Activated CD8-positive, alpha-beta memory T cell treated with anti-CD3 and anti-CD28 coated beads, Interleukin-2, amount 50 U/mL, for 1 hour (primary cell): ENCODE results near the gene LMO1.

Experiments used
- DNase-seq: peaks from one replicate; pipeline ENCODE4 v3.0.0-alpha.2; 2020; ENCODE audit errors: extremely low read depth

The LMO1 gene

GRCh38 chr11:8288166-8288772 is 24.6 kb upstream of the LMO1 start:
- DNase-seq, result no peak

GRCh38 chr11:8287703-8288102 is 24.0 kb upstream of the LMO1 start:
- DNase-seq, result no peak

- DNase-seq, result no peak
Observed at GRCh38 chr11:8287297-8287696, 23.6 kb upstream of the LMO1 start.

GRCh38 chr11:8286886-8287285 is 23.2 kb upstream of the LMO1 start:
- DNase-seq, result no peak

- DNase-seq, result no peak
Observed at GRCh38 chr11:8285796-8286195, 22.1 kb upstream of the LMO1 start.

GRCh38 chr11:8285228-8285627 is 21.6 kb upstream of the LMO1 start:
- no peak for DNase-seq

GRCh38 chr11:8283465-8284230 is 20.0 kb upstream of the LMO1 start:
- DNase-seq, result no peak

GRCh38 chr11:8283100-8283464 is 19.4 kb upstream of the LMO1 start:
- DNase-seq, result no peak

GRCh38 chr11:8282631-8283030 is 19.0 kb upstream of the LMO1 start:
- DNase-seq, result no peak

- DNase-seq, result no peak
Observed at GRCh38 chr11:8281266-8281665, 17.6 kb upstream of the LMO1 start.

GRCh38 chr11:8277691-8278090 is 14.0 kb upstream of the LMO1 start:
- no peak for DNase-seq

- no peak for DNase-seq
Observed at GRCh38 chr11:8276528-8276927, 12.8 kb upstream of the LMO1 start.

- DNase-seq, result no peak
Observed at GRCh38 chr11:8273287-8273686, 9.6 kb upstream of the LMO1 start.

- DNase-seq, result no peak
Observed at GRCh38 chr11:8271106-8271886, 7.6 kb upstream of the LMO1 start.

GRCh38 chr11:8269636-8270035 is 6.0 kb upstream of the LMO1 start:
- DNase-seq, result no peak

- no peak for DNase-seq
Observed at GRCh38 chr11:8268530-8269400, 5.1 kb upstream of the LMO1 start.

- no peak for DNase-seq
Observed at GRCh38 chr11:8267831-8268529, 4.3 kb upstream of the LMO1 start.

GRCh38 chr11:8267280-8267679 is 3.6 kb upstream of the LMO1 start:
- DNase-seq, result no peak

- no peak for DNase-seq
Observed at GRCh38 chr11:8266246-8267241, 2.9 kb upstream of the LMO1 start.

- DNase-seq, result no peak
Observed at GRCh38 chr11:8265681-8266241, 2.1 kb upstream of the LMO1 start.
